Esophagus squamous epithelium (tissue), 4 donors: ENCODE measurements around the gene SIN3A.

ENCODE experiments used
- POLR2A ChIP-seq, 4 donors: fragments of 450-650 bp; IDR thresholded peaks; one replicate each; pipeline ENCODE4 v1.6.1; 2017; ENCODE audit warnings: antibody characterized with exemption in 4 of 4, mild to moderate bottlenecking in 4 of 4, moderate library complexity in 3 of 4
- TF ChIP-seq, protein P1 (sequence below), 6 experiments: fragments of 450-650 bp in 4 of 6; fragments of 200-600 bp in 2 of 6; sonication (generic) in 2 of 6; IDR thresholded peaks; one replicate each; pipeline ENCODE4 v1.5.1; 2016 to 2019; ENCODE audit warnings: antibody characterized with exemption in 6 of 6, mild to moderate bottlenecking in 4 of 6, moderate library complexity in 4 of 6

DNA sequence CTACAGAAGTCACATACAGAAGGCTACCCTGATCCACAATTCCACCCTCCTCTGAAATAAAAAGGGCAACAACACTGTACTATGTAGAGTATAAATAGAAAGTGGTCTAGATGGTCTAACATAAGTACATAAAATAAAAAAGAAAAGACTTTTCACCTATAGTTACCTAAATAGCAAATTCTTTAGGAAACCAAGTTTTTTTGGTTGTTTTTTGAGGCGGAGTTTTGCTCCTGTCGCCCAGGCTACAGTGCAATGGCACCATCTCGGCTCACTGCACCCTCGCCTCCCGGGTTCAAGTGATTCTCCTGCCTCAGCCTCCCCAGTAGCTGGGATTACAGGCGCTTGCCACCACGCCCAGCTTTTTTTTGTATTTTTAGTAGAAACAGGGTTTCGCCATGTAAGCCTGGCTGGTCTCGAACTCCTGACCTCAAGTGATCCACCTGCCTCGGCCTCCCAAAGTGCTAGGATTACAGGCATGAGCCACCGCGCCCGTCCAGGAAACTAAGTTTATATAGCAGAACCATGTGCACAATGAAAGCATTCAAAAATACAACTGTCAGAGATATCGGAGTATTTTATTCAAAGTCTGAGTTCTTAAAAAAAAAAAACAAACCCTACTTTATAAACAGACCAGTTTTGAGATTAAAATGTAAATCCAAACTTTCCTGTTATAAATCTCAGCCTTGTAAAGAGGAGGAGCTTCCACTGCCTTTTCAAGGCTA lies 1.7 kb downstream of the SIN3A start:
- TF ChIP-seq, protein P1, sequence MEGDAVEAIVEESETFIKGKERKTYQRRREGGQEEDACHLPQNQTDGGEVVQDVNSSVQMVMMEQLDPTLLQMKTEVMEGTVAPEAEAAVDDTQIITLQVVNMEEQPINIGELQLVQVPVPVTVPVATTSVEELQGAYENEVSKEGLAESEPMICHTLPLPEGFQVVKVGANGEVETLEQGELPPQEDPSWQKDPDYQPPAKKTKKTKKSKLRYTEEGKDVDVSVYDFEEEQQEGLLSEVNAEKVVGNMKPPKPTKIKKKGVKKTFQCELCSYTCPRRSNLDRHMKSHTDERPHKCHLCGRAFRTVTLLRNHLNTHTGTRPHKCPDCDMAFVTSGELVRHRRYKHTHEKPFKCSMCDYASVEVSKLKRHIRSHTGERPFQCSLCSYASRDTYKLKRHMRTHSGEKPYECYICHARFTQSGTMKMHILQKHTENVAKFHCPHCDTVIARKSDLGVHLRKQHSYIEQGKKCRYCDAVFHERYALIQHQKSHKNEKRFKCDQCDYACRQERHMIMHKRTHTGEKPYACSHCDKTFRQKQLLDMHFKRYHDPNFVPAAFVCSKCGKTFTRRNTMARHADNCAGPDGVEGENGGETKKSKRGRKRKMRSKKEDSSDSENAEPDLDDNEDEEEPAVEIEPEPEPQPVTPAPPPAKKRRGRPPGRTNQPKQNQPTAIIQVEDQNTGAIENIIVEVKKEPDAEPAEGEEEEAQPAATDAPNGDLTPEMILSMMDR (IDR thresholded peaks at IDR 0.05): no peak
- no peak for TF ChIP-seq POLR2A (IDR thresholded peaks at IDR 0.05)
